SK-N-DZ (cell line): ENCODE measurements around the gene PKDREJ.
"Not testable (repeated sequence)": the region's sequence is repeated elsewhere in the genome, so short reads cannot be mapped to it uniquely, and the experiment has no call there.

Experiments
- DNase-seq: peaks from one replicate; pipeline ENCODE4 v3.0.0-alpha.2; 2015; ENCODE audit warnings: low spot score

PKDREJ gene

GRCh38 chr22:46269564-46269963, 6.4 kb upstream of the PKDREJ start:
- DNase-seq: no peak

- DNase-seq: peak; percentile 84
These were observed 4.5 kb upstream of the PKDREJ start, which contains the start of gene TTC38 for GRCh38 chr22:46267431-46268279. TTC38 (plus strand) TSS chr22:46268008; CDS start chr22:46268040, 32 bp downstream.

GRCh38 chr22:46265627-46266026, 2.5 kb upstream of the PKDREJ start:
- not testable (repeated sequence) for DNase-seq

GRCh38 chr22:46264520-46264919, 1.4 kb upstream of the PKDREJ start:
- not testable (repeated sequence) for DNase-seq

GRCh38 chr22:46262449-46263215, 511 bp downstream of the PKDREJ start:
- no peak for DNase-seq

- DNase-seq: no peak
These were observed 3.1 kb downstream of the PKDREJ start for GRCh38 chr22:46260038-46260437.

- DNase-seq: no peak
These were observed 3.8 kb downstream of the PKDREJ start for GRCh38 chr22:46259374-46259773.

- DNase-seq: no peak
These were observed 6.7 kb downstream of the PKDREJ start for GRCh38 chr22:46256358-46256958.

GRCh38 chr22:46251816-46252380, 11.2 kb downstream of the PKDREJ start:
- no peak for DNase-seq

- no peak for DNase-seq
These were observed 11.9 kb downstream of the PKDREJ start for GRCh38 chr22:46251266-46251665.

- no peak for DNase-seq
These were observed 12.4 kb downstream of the PKDREJ start for GRCh38 chr22:46250783-46251125.

GRCh38 chr22:46250035-46250782, 12.9 kb downstream of the PKDREJ start, which contains the start of gene CDPF1:
CDPF1 (minus strand) TSS chr22:46250293; CDS start chr22:46248284, 2,009 bp downstream.
- DNase-seq: peak; percentile 87

- no peak for DNase-seq
These were observed 15.6 kb downstream of the PKDREJ start for GRCh38 chr22:46247443-46247975.

GRCh38 chr22:46246178-46246577, 17.0 kb downstream of the PKDREJ start:
- DNase-seq: no peak

- DNase-seq: no peak
These were observed 17.6 kb downstream of the PKDREJ start for GRCh38 chr22:46245511-46245910.

GRCh38 chr22:46244771-46245170, 18.4 kb downstream of the PKDREJ start:
- no peak for DNase-seq

- no peak for DNase-seq
These were observed 21.1 kb downstream of the PKDREJ start for GRCh38 chr22:46242076-46242475.

- no peak for DNase-seq
These were observed 21.6 kb downstream of the PKDREJ start for GRCh38 chr22:46241396-46242007.

GRCh38 chr22:46240907-46241306, 22.2 kb downstream of the PKDREJ start:
- DNase-seq: no peak

GRCh38 chr22:46240506-46240905, 22.6 kb downstream of the PKDREJ start:
- no peak for DNase-seq
